ENCODE data around the gene CSTPP1.

The CSTPP1 gene

GRCh38 chr11:47010179-47010578 lies 73.6 kb downstream of the CSTPP1 start:
- Histone ChIP-seq H3K4me3 (ENCODE audit: low read depth, low read length) (no peak overlapping the region), H3K9me3 (no peaks in the 10 kb centered on the region), H3K4me1 (no peaks in the 10 kb centered on the region), H3K36me3 (no peaks in the 10 kb centered on the region), H3K27me3 (no peaks in the 10 kb centered on the region)
- TF ChIP-seq, protein P1, sequence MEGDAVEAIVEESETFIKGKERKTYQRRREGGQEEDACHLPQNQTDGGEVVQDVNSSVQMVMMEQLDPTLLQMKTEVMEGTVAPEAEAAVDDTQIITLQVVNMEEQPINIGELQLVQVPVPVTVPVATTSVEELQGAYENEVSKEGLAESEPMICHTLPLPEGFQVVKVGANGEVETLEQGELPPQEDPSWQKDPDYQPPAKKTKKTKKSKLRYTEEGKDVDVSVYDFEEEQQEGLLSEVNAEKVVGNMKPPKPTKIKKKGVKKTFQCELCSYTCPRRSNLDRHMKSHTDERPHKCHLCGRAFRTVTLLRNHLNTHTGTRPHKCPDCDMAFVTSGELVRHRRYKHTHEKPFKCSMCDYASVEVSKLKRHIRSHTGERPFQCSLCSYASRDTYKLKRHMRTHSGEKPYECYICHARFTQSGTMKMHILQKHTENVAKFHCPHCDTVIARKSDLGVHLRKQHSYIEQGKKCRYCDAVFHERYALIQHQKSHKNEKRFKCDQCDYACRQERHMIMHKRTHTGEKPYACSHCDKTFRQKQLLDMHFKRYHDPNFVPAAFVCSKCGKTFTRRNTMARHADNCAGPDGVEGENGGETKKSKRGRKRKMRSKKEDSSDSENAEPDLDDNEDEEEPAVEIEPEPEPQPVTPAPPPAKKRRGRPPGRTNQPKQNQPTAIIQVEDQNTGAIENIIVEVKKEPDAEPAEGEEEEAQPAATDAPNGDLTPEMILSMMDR (IDR thresholded peaks at IDR 0.05; ENCODE audit: low read depth, low read length): no peak
- DNase-seq: no peak

GRCh38 chr11:47014097-47014496 lies 77.5 kb downstream of the CSTPP1 start:
- no peaks in the 10 kb centered on the region for H3K4me1 ChIP-seq
- no peak overlapping the region for H3K4me3 ChIP-seq (ENCODE audit: low read depth, low read length)
- H3K27me3 ChIP-seq: no peaks in the 10 kb centered on the region
- H3K9me3 ChIP-seq: no peaks in the 10 kb centered on the region
- TF ChIP-seq, protein P1 (IDR thresholded peaks at IDR 0.05; ENCODE audit: low read depth, low read length): no peak
- DNase-seq: no peak
- H3K36me3 ChIP-seq: no peaks in the 10 kb centered on the region

DNA sequence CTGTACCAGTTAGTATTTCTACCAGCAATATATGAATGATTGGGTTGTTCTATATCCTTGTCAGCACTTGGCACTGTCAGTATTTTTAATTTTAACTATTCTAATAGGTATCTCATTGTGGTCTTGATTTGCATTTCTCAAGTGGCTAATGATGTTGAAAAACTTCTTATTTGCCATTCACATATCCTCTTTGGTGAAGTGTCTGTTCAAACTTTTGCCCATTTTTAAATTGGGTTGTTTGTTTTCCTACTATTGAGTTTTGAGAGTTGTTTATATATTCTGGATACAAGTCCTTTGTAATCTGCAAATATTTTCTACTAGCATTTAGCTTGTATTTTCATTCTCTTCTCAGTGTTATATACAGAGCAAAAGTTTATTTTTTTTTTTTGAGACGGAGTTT lies 82.1 kb downstream of the CSTPP1 start:
- TF ChIP-seq, protein P1 (IDR thresholded peaks at IDR 0.05; ENCODE audit: low read depth, low read length): no peak
- Histone ChIP-seq H3K4me1 (no peaks in the 10 kb centered on the region), H3K4me3 (ENCODE audit: low read depth, low read length) (no peak overlapping the region), H3K9me3 (no peaks in the 10 kb centered on the region), H3K27me3 (no peaks in the 10 kb centered on the region), H3K36me3 (no peaks in the 10 kb centered on the region)
- DNase-seq: no peak

- no peak for DNase-seq
- Histone ChIP-seq H3K4me1 (no peaks in the 10 kb centered on the region), H3K4me3 (ENCODE audit: low read depth, low read length) (no peak overlapping the region), H3K27me3 (no peaks in the 10 kb centered on the region), H3K9me3 (no peaks in the 10 kb centered on the region), H3K36me3 (no peaks in the 10 kb centered on the region)
- TF ChIP-seq, protein P1 (IDR thresholded peaks at IDR 0.05; ENCODE audit: low read depth, low read length): no peak
These were observed 84.4 kb downstream of the CSTPP1 start for GRCh38 chr11:47020793-47021526.

DNA sequence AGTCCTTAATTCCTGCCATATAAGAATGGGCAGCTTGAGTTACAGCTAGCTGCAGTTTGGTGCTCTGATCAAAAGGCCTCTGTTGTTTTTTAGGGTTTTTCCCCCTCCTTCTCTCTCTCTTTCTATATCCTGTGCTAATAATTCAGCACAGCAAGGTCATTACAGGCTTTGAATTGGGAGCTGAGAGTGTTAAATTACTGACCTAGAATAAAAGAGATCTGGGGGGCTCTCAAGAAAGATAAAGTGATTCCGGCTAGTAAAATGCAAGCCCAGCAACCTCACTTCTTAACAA lies 84.9 kb downstream of the CSTPP1 start:
- no peak overlapping the region for H3K4me3 ChIP-seq (ENCODE audit: low read depth, low read length)
- no peak for DNase-seq
- H3K36me3 ChIP-seq: no peaks in the 10 kb centered on the region
- H3K4me1 ChIP-seq: no peaks in the 10 kb centered on the region
- TF ChIP-seq, protein P1 (IDR thresholded peaks at IDR 0.05; ENCODE audit: low read depth, low read length): no peak
- no peaks in the 10 kb centered on the region for H3K9me3 ChIP-seq
- H3K27me3 ChIP-seq: no peaks in the 10 kb centered on the region

DNA sequence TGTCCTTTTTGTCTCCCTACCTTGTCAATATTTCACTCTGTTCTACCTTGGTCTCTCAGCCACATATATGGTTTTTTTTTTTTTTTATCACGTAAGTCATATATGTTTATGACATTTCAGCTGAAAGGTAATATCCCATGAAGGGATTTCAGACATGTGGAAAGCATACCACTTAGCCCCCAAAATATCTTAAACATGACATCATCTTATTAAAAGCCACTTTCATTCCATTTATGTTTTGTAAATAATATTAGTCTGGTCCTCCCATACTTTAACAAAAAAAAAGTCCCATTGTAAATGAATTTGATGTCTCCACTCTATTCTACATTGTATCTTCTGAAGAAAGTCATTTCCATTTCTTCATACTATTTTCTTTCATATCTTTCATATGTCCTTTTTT lies 85.4 kb downstream of the CSTPP1 start:
- TF ChIP-seq, protein P1 (IDR thresholded peaks at IDR 0.05; ENCODE audit: low read depth, low read length): no peak

More for the DNA sequence above, 85.4 kb downstream of the CSTPP1 start:
- Histone ChIP-seq H3K36me3 (no peaks in the 10 kb centered on the region), H3K9me3 (no peaks in the 10 kb centered on the region), H3K4me1 (no peaks in the 10 kb centered on the region), H3K4me3 (ENCODE audit: low read depth, low read length) (no peak overlapping the region), H3K27me3 (no peaks in the 10 kb centered on the region)
- no peak for DNase-seq
